Kidney (tissue), 14 donors: ENCODE measurements around the gene NGF. TPM values are rescaled to one million over a fixed set of nuclear protein-coding genes. Genes with fewer than 3 reads are reported as not detected.
"Not testable (repeated sequence)": the region's sequence is repeated elsewhere in the genome, so short reads cannot be mapped to it uniquely, and the experiment has no call there.

Experiments used
- DNase-seq, 5 donors: peaks; one replicate each; pipeline ENCODE4 v3.0.0-alpha.2; 2013 to 2020
- FAIRE-seq: peaks from 2 replicates; lab custom pipeline; 2012; peaks lifted over from hg19 to GRCh38; lab: Jason Lieb, UNC
- H3K27ac ChIP-seq, 2 donors: one replicate each; pipeline ENCODE4 v1.7.0; 2013; ENCODE audit warnings: low read depth in 2 of 2, low read length in 2 of 2, inconsistent platforms in 1 of 2
- H3K27me3 ChIP-seq: one replicate; pipeline ENCODE4 v1.7.1; 2013; ENCODE audit warnings: low read length, inconsistent platforms; ENCODE audit not compliant: control insufficient read depth, insufficient read depth
- H3K36me3 ChIP-seq, 3 donors: one replicate each; pipeline versions ENCODE4 v1.7.0 to v1.7.1; 2013; ENCODE audit warnings: low read length in 3 of 3, control low read depth in 1 of 3, inconsistent platforms in 1 of 3; ENCODE audit not compliant: insufficient read depth in 3 of 3, control insufficient read depth in 2 of 3
- H3K4me1 ChIP-seq, 3 donors: one replicate each; pipeline versions ENCODE4 v1.7.0 to v1.7.1; 2013; ENCODE audit warnings: low read length in 3 of 3, inconsistent platforms in 1 of 3, low read depth in 1 of 3; ENCODE audit not compliant: control insufficient read depth in 2 of 3, insufficient read depth in 2 of 3
- H3K4me3 ChIP-seq, 3 donors: one replicate each; pipeline versions ENCODE4 v1.7.0 to v1.8.1; 2013; ENCODE audit warnings: low read length in 3 of 3, control low read depth in 1 of 3, inconsistent platforms in 1 of 3
- H3K9ac ChIP-seq, 3 donors: one replicate each; pipeline versions ENCODE4 v1.7.0 to v1.7.1; 2013; ENCODE audit warnings: low read length in 3 of 3, control low read depth in 1 of 3, inconsistent platforms in 1 of 3
- H3K9me3 ChIP-seq, 3 donors: one replicate each; pipeline versions ENCODE4 v1.7.0 to v1.7.1; 2013; ENCODE audit warnings: low read length in 3 of 3, control low read depth in 1 of 3, inconsistent platforms in 1 of 3; ENCODE audit not compliant: control insufficient read depth in 2 of 3, insufficient read depth in 1 of 3
- intact Hi-C: fragments of 100-400 bp; cut with DNase I; formaldehyde crosslinking; loops from one replicate; pipeline ENCODE4 v1.11.1; 2022
- polyA plus RNA-seq: library from polyadenylated mRNA; stranded (reverse); fragments of 350-450 nt; fragmentation: Illumina TruSeq; extraction: RNeasy Lipid Tissue Mini Kit (QIAGEN cat#74804); gene quantifications from one replicate; pipeline ENCODE4 v1.2.3, GENCODE V29; 2014; ENCODE audit warnings: low read depth, low replicate concordance; ENCODE audit not compliant: insufficient read depth
- total RNA-seq: library from RNA; stranded (reverse); fragmentation: NEBNext Ultra II Directional; extraction: Animal tissue kit (Norgen Biotek cat#: 25700); gene quantifications from one replicate; pipeline ENCODE4 v1.2.1, GENCODE V29; 2021
- TF ChIP-seq, protein P1 (sequence below): IDR thresholded peaks from 3 replicates; pipeline ENCODE4 v1.5.1; 2012; ENCODE audit warnings: mild to moderate bottlenecking, moderate library complexity, borderline replicate concordance; ENCODE audit not compliant: insufficient read depth; ENCODE audit errors: extremely low read depth
- donor health status: control.
- donor health status: control.
- donor health status: control.
- donor health status: control.
- donor health status: control.
- donor health status: DM: yes; HTN: yes; CAD: no.
- donor health status: Normal renal cell carcinoma (clear cell type).

NGF gene
- total and polyA plus RNA-seq, 2 donors from 2014 or later = 1.2 to 6.0 TPM

DNA sequence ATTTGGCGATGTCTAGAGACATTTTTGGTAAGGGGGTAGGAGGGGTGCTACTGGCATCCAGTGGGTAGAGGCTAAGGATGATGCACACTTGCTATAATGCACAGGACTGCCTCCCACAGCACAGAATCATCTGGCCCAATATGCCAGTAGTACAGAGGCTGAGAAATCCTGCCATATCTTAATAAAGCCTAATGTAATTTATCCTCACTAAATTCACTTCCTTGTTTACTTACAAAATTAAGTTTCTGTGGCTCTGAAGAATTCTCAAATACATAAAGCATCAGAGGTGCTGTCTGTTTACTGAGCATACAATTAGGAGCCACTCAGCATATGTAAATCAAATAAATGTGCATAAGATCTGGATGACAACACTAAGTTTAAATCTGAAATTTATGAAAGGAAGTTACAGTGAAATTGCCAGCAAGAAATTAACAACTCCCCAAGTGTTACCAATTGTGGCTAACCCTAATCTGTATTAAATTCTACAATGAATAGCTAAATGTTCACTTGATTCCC lies 26.5 kb downstream of the NGF start:
- Histone ChIP-seq H3K4me1 (peaks cover 0 to 5% (median 0%) of the 10 kb centered on the region in 3 donors), H3K9me3 (no peaks in the 10 kb centered on the region), H3K36me3 (no peaks in the 10 kb centered on the region), H3K4me3 (no peak overlapping the region), H3K27ac (no peak overlapping the region), H3K9ac (no peak overlapping the region), H3K27me3 (no peaks in the 10 kb centered on the region)
- intact Hi-C loops = no loop called here
- DNase-seq = no peak
- TF ChIP-seq, protein P1, sequence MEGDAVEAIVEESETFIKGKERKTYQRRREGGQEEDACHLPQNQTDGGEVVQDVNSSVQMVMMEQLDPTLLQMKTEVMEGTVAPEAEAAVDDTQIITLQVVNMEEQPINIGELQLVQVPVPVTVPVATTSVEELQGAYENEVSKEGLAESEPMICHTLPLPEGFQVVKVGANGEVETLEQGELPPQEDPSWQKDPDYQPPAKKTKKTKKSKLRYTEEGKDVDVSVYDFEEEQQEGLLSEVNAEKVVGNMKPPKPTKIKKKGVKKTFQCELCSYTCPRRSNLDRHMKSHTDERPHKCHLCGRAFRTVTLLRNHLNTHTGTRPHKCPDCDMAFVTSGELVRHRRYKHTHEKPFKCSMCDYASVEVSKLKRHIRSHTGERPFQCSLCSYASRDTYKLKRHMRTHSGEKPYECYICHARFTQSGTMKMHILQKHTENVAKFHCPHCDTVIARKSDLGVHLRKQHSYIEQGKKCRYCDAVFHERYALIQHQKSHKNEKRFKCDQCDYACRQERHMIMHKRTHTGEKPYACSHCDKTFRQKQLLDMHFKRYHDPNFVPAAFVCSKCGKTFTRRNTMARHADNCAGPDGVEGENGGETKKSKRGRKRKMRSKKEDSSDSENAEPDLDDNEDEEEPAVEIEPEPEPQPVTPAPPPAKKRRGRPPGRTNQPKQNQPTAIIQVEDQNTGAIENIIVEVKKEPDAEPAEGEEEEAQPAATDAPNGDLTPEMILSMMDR = no peak
- FAIRE-seq = no peak

DNA sequence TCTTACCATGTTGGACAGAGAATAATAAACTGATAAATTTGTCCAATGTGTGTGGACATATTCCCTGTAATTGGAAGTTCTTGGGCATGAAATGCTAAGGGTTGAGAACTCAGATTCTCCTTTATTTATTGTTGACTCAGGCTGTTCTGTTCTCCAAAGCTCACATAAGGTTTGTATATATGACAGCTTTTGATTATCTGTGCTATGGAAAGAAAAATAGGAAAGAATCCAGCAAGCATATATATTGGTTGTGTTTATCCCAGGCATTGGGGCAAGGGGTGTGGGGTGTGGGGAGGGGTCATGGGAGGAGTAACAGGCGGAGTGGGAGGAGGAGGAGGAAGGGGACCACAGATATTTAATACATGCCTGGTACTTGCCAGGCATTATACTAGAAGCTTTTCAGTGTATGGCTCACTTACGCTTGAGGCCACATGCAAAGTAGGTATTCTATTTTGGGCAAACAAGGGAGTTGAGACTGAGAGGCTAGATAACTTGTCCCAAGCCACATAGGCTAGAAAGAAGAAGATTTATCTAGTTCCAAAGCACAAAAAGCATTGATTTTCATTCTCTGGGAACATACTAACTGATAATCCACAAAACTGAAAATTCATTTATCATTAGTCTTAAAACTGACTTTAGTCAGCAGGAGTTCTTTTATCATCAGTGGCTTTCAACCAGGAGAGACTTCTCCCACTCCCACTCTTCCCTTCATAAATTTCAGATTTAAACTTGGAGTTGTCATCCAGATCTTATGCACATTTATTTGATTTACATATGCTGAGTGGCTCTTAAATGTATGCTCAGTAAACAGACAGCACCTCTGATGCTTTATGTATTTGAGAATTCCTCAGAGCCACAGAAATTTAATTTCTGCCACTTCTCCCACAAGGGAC lies 27.2 kb downstream of the NGF start:
- Histone ChIP-seq H3K4me3 (no peak overlapping the region), H3K36me3 (no peaks in the 10 kb centered on the region), H3K9me3 (no peaks in the 10 kb centered on the region), H3K9ac (no peak overlapping the region), H3K27ac (no peak overlapping the region), H3K27me3 (no peaks in the 10 kb centered on the region), H3K4me1 (peaks cover 0 to 5% (median 0%) of the 10 kb centered on the region in 3 donors)
- TF ChIP-seq, protein P1 = no peak
- intact Hi-C loops = no loop called here
- FAIRE-seq (no peak), DNase-seq (no peak)

DNA sequence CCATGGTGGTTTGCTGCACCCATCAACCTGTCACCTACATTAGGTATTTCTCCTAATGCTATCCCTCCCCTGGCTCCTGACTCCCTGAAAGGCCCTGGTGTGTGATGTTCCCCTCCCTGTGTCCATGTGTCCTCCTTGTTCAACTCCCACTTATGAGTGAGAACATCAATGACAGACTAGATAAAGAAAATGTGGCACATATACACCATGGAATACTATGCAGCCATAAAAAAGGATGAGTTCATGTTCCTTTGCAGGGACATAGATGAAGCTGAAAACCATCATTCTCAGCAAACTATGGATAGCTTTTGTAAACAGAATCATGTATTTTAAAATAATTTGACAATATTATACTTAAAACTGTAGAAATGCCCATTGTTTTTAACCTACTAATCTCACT lies 28.5 kb downstream of the NGF start:
- H3K9me3 ChIP-seq, H3K27me3 ChIP-seq, H3K27ac ChIP-seq, H3K4me1 ChIP-seq, DNase-seq, FAIRE-seq, H3K9ac ChIP-seq, H3K4me3 ChIP-seq, intact Hi-C loops, H3K36me3 ChIP-seq: not testable (repeated sequence)

DNA sequence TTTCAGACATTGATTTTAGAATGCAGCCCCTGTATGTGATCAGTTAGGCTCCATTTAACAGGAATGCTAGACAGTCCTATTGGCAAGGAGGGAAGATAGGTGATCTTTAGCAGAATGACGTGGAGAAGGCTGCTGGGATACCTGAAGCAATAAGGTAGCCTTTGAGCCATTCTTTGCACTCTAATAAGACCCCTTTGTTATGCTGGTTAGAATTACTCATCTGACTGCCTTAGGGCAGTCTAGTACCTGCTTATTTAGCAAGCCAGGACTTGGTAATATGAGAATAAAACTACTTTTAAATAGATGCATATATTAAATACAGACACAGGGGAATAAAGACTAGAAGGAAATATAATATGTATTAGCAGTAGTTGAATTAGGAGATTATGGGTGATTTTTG lies 29.1 kb downstream of the NGF start:
- FAIRE-seq (no peak), DNase-seq (no peak)
- Histone ChIP-seq H3K36me3 (no peaks in the 10 kb centered on the region), H3K27ac (no peak overlapping the region), H3K9me3 (no peaks in the 10 kb centered on the region), H3K27me3 (no peaks in the 10 kb centered on the region), H3K4me1 (peaks cover 0 to 3% (median 0%) of the 10 kb centered on the region in 3 donors), H3K9ac (no peak overlapping the region), H3K4me3 (no peak overlapping the region)
- intact Hi-C loops = no loop called here
- TF ChIP-seq, protein P1 = no peak
